ENCODE data around the gene VCPKMT.

Gene VCPKMT

DNA sequence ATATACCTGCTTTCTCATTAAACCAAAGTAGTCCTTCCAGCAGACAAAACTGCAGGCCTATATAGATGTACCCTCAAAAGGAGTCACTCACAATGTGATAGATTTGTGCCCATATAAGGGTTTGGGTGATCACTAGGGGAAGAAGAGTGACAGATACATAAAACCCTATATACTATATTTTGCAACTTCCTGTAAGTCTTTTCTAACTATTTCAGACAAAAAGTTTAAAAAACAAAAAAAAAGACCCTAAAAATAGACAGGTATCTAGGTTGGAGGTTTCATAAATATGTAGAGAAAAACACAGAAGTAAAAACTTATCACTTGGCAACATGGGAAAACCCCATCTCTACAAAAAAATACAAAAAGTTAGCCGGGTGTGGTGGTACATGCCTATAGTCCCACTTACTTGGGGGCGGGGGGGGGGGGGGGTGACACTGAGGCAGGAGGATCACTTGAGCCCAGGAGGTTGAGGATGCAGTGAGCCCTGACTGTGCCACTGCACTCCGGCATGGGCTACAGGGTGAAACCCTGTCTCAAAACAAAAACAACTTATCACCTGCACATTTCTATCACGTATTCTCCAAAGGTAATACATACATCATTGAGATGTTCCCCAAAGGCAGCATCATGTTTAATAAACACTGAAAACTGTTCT, 2.9 kb downstream of the VCPKMT start:
- H3K4me3 ChIP-seq (ENCODE audit: low read depth in 1 of 5, low read length in 5 of 5), result no peak overlapping the region
- no peak overlapping the region for H3K9ac ChIP-seq (ENCODE audit: low read length in 5 of 5)
- H3K27me3 ChIP-seq (ENCODE audit: control insufficient read depth in 5 of 5, insufficient read depth in 4 of 5, low read length in 5 of 5), result no peaks in the 10 kb centered on the region
- no peaks in the 10 kb centered on the region for H3K9me3 ChIP-seq (ENCODE audit: control insufficient read depth in 5 of 5, low read length in 5 of 5)
- no peak overlapping the region for H3K27ac ChIP-seq (ENCODE audit: low read depth, low read length)
- peaks cover 3 to 18% (median 16%) of the 10 kb centered on the region in 5 donors for H3K4me1 ChIP-seq (ENCODE audit: control insufficient read depth in 5 of 5, insufficient read depth in 5 of 5, low read length in 5 of 5)
- peaks cover 29 to 60% (median 54%) of the 10 kb centered on the region in 5 donors for H3K36me3 ChIP-seq (ENCODE audit: control insufficient read depth in 5 of 5, insufficient read depth in 5 of 5, low read length in 5 of 5)

GRCh38 chr14:50110323-50111037, 5.9 kb downstream of the VCPKMT start:
- peaks cover 33 to 60% (median 55%) of the 10 kb centered on the region in 5 donors for H3K36me3 ChIP-seq (ENCODE audit: control insufficient read depth in 5 of 5, insufficient read depth in 5 of 5, low read length in 5 of 5)
- H3K9ac ChIP-seq (ENCODE audit: low read length in 5 of 5), result no peak overlapping the region
- no peaks in the 10 kb centered on the region for H3K9me3 ChIP-seq (ENCODE audit: control insufficient read depth in 5 of 5, low read length in 5 of 5)
- H3K4me3 ChIP-seq (ENCODE audit: low read depth in 1 of 5, low read length in 5 of 5), result no peak overlapping the region
- peaks cover under 1 to 11% (median 7%) of the 10 kb centered on the region in 5 donors for H3K4me1 ChIP-seq (ENCODE audit: control insufficient read depth in 5 of 5, insufficient read depth in 5 of 5, low read length in 5 of 5)
- H3K27ac ChIP-seq (ENCODE audit: low read depth, low read length), result no peak overlapping the region
- H3K27me3 ChIP-seq (ENCODE audit: control insufficient read depth in 5 of 5, insufficient read depth in 4 of 5, low read length in 5 of 5), result no peaks in the 10 kb centered on the region

- no peak overlapping the region for H3K9ac ChIP-seq (ENCODE audit: low read length in 5 of 5)
- H3K4me3 ChIP-seq (ENCODE audit: low read depth in 1 of 5, low read length in 5 of 5), result no peak overlapping the region
- no peaks in the 10 kb centered on the region for H3K9me3 ChIP-seq (ENCODE audit: control insufficient read depth in 5 of 5, low read length in 5 of 5)
- no peak overlapping the region for H3K27ac ChIP-seq (ENCODE audit: low read depth, low read length)
- H3K4me1 ChIP-seq (ENCODE audit: control insufficient read depth in 5 of 5, insufficient read depth in 5 of 5, low read length in 5 of 5), result peaks cover 0 to 6% (median 4%) of the 10 kb centered on the region in 5 donors
- H3K36me3 ChIP-seq (ENCODE audit: control insufficient read depth in 5 of 5, insufficient read depth in 5 of 5, low read length in 5 of 5), result peaks cover 33 to 55% (median 52%) of the 10 kb centered on the region in 5 donors
- no peaks in the 10 kb centered on the region for H3K27me3 ChIP-seq (ENCODE audit: control insufficient read depth in 5 of 5, insufficient read depth in 4 of 5, low read length in 5 of 5)
Observed at GRCh38 chr14:50109342-50109741, 7.0 kb downstream of the VCPKMT start.

- H3K36me3 ChIP-seq (ENCODE audit: control insufficient read depth in 5 of 5, insufficient read depth in 5 of 5, low read length in 5 of 5), result peaks cover 21 to 46% (median 41%) of the 10 kb centered on the region in 5 donors
- no peak overlapping the region for H3K4me3 ChIP-seq (ENCODE audit: low read depth in 1 of 5, low read length in 5 of 5)
- H3K27ac ChIP-seq (ENCODE audit: low read depth, low read length), result no peak overlapping the region
Observed at GRCh38 chr14:50107850-50108249, 8.5 kb downstream of the VCPKMT start.

GRCh38 chr14:50106178-50106577, 10.2 kb downstream of the VCPKMT start:
- no peaks in the 10 kb centered on the region for H3K9me3 ChIP-seq (ENCODE audit: control insufficient read depth in 5 of 5, low read length in 5 of 5)
- no peak overlapping the region for H3K27ac ChIP-seq (ENCODE audit: low read depth, low read length)
- peaks cover 0 to 6% (median 4%) of the 10 kb centered on the region in 5 donors for H3K4me1 ChIP-seq (ENCODE audit: control insufficient read depth in 5 of 5, insufficient read depth in 5 of 5, low read length in 5 of 5)
- H3K36me3 ChIP-seq (ENCODE audit: control insufficient read depth in 5 of 5, insufficient read depth in 5 of 5, low read length in 5 of 5), result peaks cover 11 to 30% (median 28%) of the 10 kb centered on the region in 5 donors
- no peak overlapping the region for H3K9ac ChIP-seq (ENCODE audit: low read length in 5 of 5)
- no peak overlapping the region for H3K4me3 ChIP-seq (ENCODE audit: low read depth in 1 of 5, low read length in 5 of 5)
- H3K27me3 ChIP-seq (ENCODE audit: control insufficient read depth in 5 of 5, insufficient read depth in 4 of 5, low read length in 5 of 5), result no peaks in the 10 kb centered on the region

More at GRCh38 chr14:50107850-50108249, 8.5 kb downstream of the VCPKMT start:
- Histone ChIP-seq H3K27me3 (ENCODE audit: control insufficient read depth in 5 of 5, insufficient read depth in 4 of 5, low read length in 5 of 5) (no peaks in the 10 kb centered on the region), H3K9me3 (ENCODE audit: control insufficient read depth in 5 of 5, low read length in 5 of 5) (no peaks in the 10 kb centered on the region), H3K4me1 (ENCODE audit: control insufficient read depth in 5 of 5, insufficient read depth in 5 of 5, low read length in 5 of 5) (peaks cover 0 to 6% (median 4%) of the 10 kb centered on the region in 5 donors), H3K9ac (ENCODE audit: low read length in 5 of 5) (no peak overlapping the region)

DNA sequence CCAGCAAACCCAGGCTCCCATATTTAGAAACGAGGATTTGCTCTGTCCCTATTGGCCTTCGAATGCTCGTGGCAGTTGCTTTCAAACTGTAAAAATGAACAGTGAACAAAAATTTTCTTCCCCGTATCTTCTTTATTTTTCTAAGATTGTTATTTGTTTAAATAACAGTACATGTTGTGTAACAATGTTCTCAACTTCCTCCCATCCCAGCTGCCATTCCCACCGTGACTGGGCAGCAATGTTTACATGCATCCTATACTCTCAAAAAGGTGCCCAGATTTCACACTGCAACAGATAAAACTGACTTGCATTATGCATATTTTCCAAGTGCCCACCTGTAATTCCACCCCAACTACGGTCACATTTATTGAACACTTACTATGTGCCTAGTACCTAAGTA, 12.8 kb downstream of the VCPKMT start:
- Histone ChIP-seq H3K27ac (ENCODE audit: low read depth, low read length) (no peak overlapping the region), H3K4me3 (ENCODE audit: low read depth in 1 of 5, low read length in 5 of 5) (no peak overlapping the region), H3K9me3 (ENCODE audit: control insufficient read depth in 5 of 5, low read length in 5 of 5) (no peaks in the 10 kb centered on the region), H3K27me3 (ENCODE audit: control insufficient read depth in 5 of 5, insufficient read depth in 4 of 5, low read length in 5 of 5) (no peaks in the 10 kb centered on the region), H3K36me3 (ENCODE audit: control insufficient read depth in 5 of 5, insufficient read depth in 5 of 5, low read length in 5 of 5) (peaks cover 0 to 8% (median 6%) of the 10 kb centered on the region in 5 donors), H3K9ac (ENCODE audit: low read length in 5 of 5) (no peak overlapping the region), H3K4me1 (ENCODE audit: control insufficient read depth in 5 of 5, insufficient read depth in 5 of 5, low read length in 5 of 5) (peaks cover 0 to 6% (median 4%) of the 10 kb centered on the region in 5 donors)

DNA sequence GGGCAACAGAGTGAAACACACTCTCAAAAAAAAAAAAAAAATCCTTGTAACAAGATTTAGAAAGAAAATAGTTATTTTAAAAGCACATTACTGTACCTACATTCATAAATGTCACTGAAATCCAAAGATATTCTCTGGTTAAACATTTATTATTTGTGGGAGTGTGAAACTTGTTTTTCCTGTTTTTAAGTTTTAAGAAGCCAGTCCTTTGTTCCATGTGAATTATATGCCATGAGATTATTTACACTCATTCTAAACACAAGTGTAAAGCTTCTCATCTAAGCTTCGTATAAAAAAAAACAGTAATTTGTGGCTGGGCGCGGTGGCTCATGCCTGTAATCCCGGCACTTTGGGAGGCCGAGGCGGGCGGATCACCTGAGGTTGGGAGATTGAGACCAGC, 15.0 kb downstream of the VCPKMT start:
- no peak overlapping the region for H3K4me3 ChIP-seq (ENCODE audit: low read depth in 1 of 5, low read length in 5 of 5)
- H3K9ac ChIP-seq (ENCODE audit: low read length in 5 of 5), result no peak overlapping the region
- H3K9me3 ChIP-seq (ENCODE audit: control insufficient read depth in 5 of 5, low read length in 5 of 5), result no peaks in the 10 kb centered on the region
- no peaks in the 10 kb centered on the region for H3K27me3 ChIP-seq (ENCODE audit: control insufficient read depth in 5 of 5, insufficient read depth in 4 of 5, low read length in 5 of 5)
- H3K4me1 ChIP-seq (ENCODE audit: control insufficient read depth in 5 of 5, insufficient read depth in 5 of 5, low read length in 5 of 5), result peaks cover 0 to 6% (median 4%) of the 10 kb centered on the region in 5 donors
- no peak overlapping the region for H3K27ac ChIP-seq (ENCODE audit: low read depth, low read length)
- peaks cover 0 to 3% (median 0%) of the 10 kb centered on the region in 5 donors for H3K36me3 ChIP-seq (ENCODE audit: control insufficient read depth in 5 of 5, insufficient read depth in 5 of 5, low read length in 5 of 5)

GRCh38 chr14:50100805-50101204, 15.6 kb downstream of the VCPKMT start:
- Histone ChIP-seq H3K27me3 (ENCODE audit: control insufficient read depth in 5 of 5, insufficient read depth in 4 of 5, low read length in 5 of 5) (no peaks in the 10 kb centered on the region), H3K36me3 (ENCODE audit: control insufficient read depth in 5 of 5, insufficient read depth in 5 of 5, low read length in 5 of 5) (no peaks in the 10 kb centered on the region), H3K9ac (ENCODE audit: low read length in 5 of 5) (no peak overlapping the region), H3K4me1 (ENCODE audit: control insufficient read depth in 5 of 5, insufficient read depth in 5 of 5, low read length in 5 of 5) (peaks cover 0 to under 1% (median 0%) of the 10 kb centered on the region in 5 donors), H3K9me3 (ENCODE audit: control insufficient read depth in 5 of 5, low read length in 5 of 5) (no peaks in the 10 kb centered on the region), H3K4me3 (ENCODE audit: low read depth in 1 of 5, low read length in 5 of 5) (no peak overlapping the region), H3K27ac (ENCODE audit: low read depth, low read length) (no peak overlapping the region)

GRCh38 chr14:50099335-50099734, 17.0 kb downstream of the VCPKMT start:
- H3K4me3 ChIP-seq (ENCODE audit: low read depth in 1 of 5, low read length in 5 of 5), result no peak overlapping the region
- no peak overlapping the region for H3K9ac ChIP-seq (ENCODE audit: low read length in 5 of 5)
- H3K27ac ChIP-seq (ENCODE audit: low read depth, low read length), result no peak overlapping the region
- no peaks in the 10 kb centered on the region for H3K9me3 ChIP-seq (ENCODE audit: control insufficient read depth in 5 of 5, low read length in 5 of 5)
- H3K4me1 ChIP-seq (ENCODE audit: control insufficient read depth in 5 of 5, insufficient read depth in 5 of 5, low read length in 5 of 5), result no peaks in the 10 kb centered on the region
- no peaks in the 10 kb centered on the region for H3K27me3 ChIP-seq (ENCODE audit: control insufficient read depth in 5 of 5, insufficient read depth in 4 of 5, low read length in 5 of 5)
- H3K36me3 ChIP-seq (ENCODE audit: control insufficient read depth in 5 of 5, insufficient read depth in 5 of 5, low read length in 5 of 5), result no peaks in the 10 kb centered on the region

GRCh38 chr14:50095895-50096294, 20.5 kb downstream of the VCPKMT start:
- H3K9me3 ChIP-seq (ENCODE audit: control insufficient read depth in 5 of 5, low read length in 5 of 5), result no peaks in the 10 kb centered on the region
- H3K27ac ChIP-seq (ENCODE audit: low read depth, low read length), result no peak overlapping the region

More at GRCh38 chr14:50095895-50096294, 20.5 kb downstream of the VCPKMT start:
- Histone ChIP-seq H3K36me3 (ENCODE audit: control insufficient read depth in 5 of 5, insufficient read depth in 5 of 5, low read length in 5 of 5) (peaks cover 0 to 3% (median 0%) of the 10 kb centered on the region in 5 donors), H3K9ac (ENCODE audit: low read length in 5 of 5) (no peak overlapping the region), H3K4me3 (ENCODE audit: low read depth in 1 of 5, low read length in 5 of 5) (no peak overlapping the region), H3K27me3 (ENCODE audit: control insufficient read depth in 5 of 5, insufficient read depth in 4 of 5, low read length in 5 of 5) (no peaks in the 10 kb centered on the region), H3K4me1 (ENCODE audit: control insufficient read depth in 5 of 5, insufficient read depth in 5 of 5, low read length in 5 of 5) (peaks cover 0 to 4% (median 0%) of the 10 kb centered on the region in 5 donors)
